NT2/D1 (cell line): ENCODE data around the gene PON1.

Experiments
- DNase-seq: peaks from one replicate; pipeline ENCODE4 v3.0.0-alpha.2; 2011; ENCODE audit warnings: low read depth, low spot score
- H3K27me3 ChIP-seq: 2 replicates; pipeline ENCODE4 v1.6.0; 2011; ENCODE audit warnings: mild to moderate bottlenecking; ENCODE audit not compliant: insufficient read length, insufficient read depth
- H3K36me3 ChIP-seq: 2 replicates; pipeline ENCODE4 v1.6.1; 2011; ENCODE audit warnings: mild to moderate bottlenecking, low read length, mixed read lengths; ENCODE audit not compliant: insufficient read depth, insufficient read length
- H3K4me1 ChIP-seq: 2 replicates; pipeline ENCODE4 v1.5.1; 2011; ENCODE audit not compliant: insufficient read depth, insufficient read length
- H3K4me3 ChIP-seq: 2 replicates; pipeline ENCODE4 v1.5.1; 2011; ENCODE audit warnings: low read depth; ENCODE audit not compliant: insufficient read length
- H3K9ac ChIP-seq: 2 replicates; pipeline ENCODE4 v1.6.0; 2011; ENCODE audit warnings: low read depth; ENCODE audit not compliant: insufficient read length
- H3K9me3 ChIP-seq: 2 replicates; pipeline ENCODE4 v1.5.1; 2011; ENCODE audit warnings: mild to moderate bottlenecking, low read length; ENCODE audit not compliant: insufficient read depth
- SUZ12 ChIP-seq: IDR thresholded peaks from 2 replicates; pipeline ENCODE4 v1.6.1; 2011; ENCODE audit not compliant: insufficient read length, insufficient read depth; ENCODE audit errors: extremely low read depth
- YY1 ChIP-seq: IDR thresholded peaks from 2 replicates; pipeline ENCODE4 v1.6.1; 2011; ENCODE audit not compliant: insufficient read length, insufficient read depth
- ZNF274 ChIP-seq: IDR thresholded peaks from 2 replicates; pipeline ENCODE4 v1.6.1; 2011; ENCODE audit warnings: mild to moderate bottlenecking, low read depth, low read length

The PON1 gene

GRCh38 chr7:95327356-95327755 lies 3.0 kb upstream of the PON1 start:
- H3K36me3 ChIP-seq = no peaks in the 10 kb centered on the region
- H3K4me3 ChIP-seq = no peak overlapping the region
- H3K27me3 ChIP-seq = no peaks in the 10 kb centered on the region
- no peaks in the 10 kb centered on the region for H3K4me1 ChIP-seq
- DNase-seq = no peak
- no peaks in the 10 kb centered on the region for H3K9me3 ChIP-seq
- no peak for TF ChIP-seq SUZ12
- TF ChIP-seq YY1 = no peak
- no peak for TF ChIP-seq ZNF274
- no peak overlapping the region for H3K9ac ChIP-seq

DNA sequence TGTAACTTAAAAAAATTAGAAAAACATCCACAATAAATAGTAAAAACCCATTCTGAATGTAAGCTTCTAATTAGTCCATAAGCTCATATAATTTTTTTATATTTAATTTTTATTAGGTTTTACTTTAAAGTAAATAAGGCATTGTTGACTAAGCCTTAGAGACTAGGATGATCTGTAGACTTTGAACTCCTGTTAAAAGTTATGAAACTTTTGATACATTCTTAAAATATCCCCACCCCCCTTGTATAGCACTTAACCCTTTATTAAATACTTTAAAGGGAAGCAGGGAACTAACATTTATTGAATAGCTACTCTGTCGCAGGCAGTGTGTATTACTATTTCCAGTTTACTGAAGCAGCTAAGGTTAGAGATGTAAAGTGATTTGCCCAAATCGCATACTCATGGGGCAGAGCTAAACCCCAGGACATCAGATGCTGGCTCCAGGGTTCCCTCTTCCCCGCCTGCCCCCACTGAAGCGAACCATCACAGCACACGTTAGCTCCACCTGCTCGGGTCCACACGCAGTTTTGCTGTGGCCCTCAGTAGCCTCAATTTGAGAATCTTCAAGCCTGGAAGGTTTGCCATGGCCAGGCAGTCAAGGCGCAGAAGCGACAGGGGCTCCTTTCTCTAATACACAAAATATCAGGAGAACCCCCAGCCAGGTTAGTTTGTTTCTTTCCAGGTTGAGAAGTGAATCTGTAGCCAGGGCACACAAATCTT lies 762 bp downstream of the PON1 start:
- no peak for DNase-seq
- Histone ChIP-seq H3K9me3 (no peaks in the 10 kb centered on the region), H3K36me3 (no peaks in the 10 kb centered on the region), H3K27me3 (no peaks in the 10 kb centered on the region), H3K4me3 (no peak overlapping the region), H3K4me1 (no peaks in the 10 kb centered on the region), H3K9ac (no peak overlapping the region)
- TF ChIP-seq ZNF274 = no peak
- TF ChIP-seq SUZ12 = no peak
- no peak for TF ChIP-seq YY1

GRCh38 chr7:95322854-95323253 lies 1.5 kb downstream of the PON1 start:
- Histone ChIP-seq H3K9ac (no peak overlapping the region), H3K4me1 (no peaks in the 10 kb centered on the region), H3K27me3 (no peaks in the 10 kb centered on the region), H3K4me3 (no peak overlapping the region), H3K36me3 (no peaks in the 10 kb centered on the region), H3K9me3 (no peaks in the 10 kb centered on the region)
- DNase-seq = no peak
- TF ChIP-seq ZNF274 = no peak
- no peak for TF ChIP-seq YY1
- no peak for TF ChIP-seq SUZ12

DNA sequence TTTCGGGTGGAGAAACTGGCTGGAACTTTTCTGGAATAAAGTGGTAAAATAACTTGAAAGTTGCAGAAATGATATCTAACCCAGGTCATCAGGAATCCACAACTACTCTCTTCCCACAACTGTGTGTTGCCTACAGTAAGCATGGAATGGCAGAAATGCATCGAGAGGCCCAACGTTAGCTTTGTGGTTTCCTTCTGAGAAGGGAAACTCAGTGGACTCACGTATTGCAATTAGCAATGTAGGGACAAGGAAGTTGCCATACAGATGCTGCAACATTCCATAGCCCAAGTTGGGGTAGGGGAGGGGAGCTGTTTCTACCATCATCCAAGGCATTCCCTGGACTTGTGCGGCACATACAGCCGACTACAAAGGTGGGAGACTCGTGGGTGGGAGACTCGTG lies 1.9 kb downstream of the PON1 start:
- DNase-seq = no peak
- Histone ChIP-seq H3K36me3 (no peaks in the 10 kb centered on the region), H3K27me3 (no peaks in the 10 kb centered on the region), H3K9ac (no peak overlapping the region), H3K4me1 (no peaks in the 10 kb centered on the region), H3K9me3 (no peaks in the 10 kb centered on the region), H3K4me3 (no peak overlapping the region)
- TF ChIP-seq YY1 = no peak
- no peak for TF ChIP-seq ZNF274

DNA sequence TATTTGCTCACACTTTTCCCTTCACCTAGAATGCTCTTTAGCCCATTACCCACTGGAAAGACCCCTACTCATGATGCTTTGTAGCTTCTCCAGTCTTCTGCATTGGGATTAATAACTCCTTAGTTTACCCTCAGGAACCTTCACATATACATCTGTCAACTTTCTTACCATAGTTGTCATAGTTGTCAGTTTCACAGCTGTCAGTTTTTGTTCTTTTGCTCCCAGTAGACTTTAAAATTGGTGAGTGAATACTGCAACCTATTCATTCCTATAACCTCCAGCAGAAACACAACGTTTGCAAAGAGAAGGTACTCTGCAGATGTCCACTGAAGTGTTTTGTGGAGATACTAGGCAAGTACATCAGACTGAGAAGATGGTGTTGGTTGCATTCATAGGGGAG lies 2.6 kb downstream of the PON1 start:
- no peaks in the 10 kb centered on the region for H3K4me1 ChIP-seq
- TF ChIP-seq SUZ12 (no peak), YY1 (no peak), ZNF274 (no peak)

GRCh38 chr7:95320651-95321050 lies 3.7 kb downstream of the PON1 start:
- no peaks in the 10 kb centered on the region for H3K9me3 ChIP-seq
- no peak for TF ChIP-seq SUZ12
- TF ChIP-seq ZNF274 = no peak
- no peak for TF ChIP-seq YY1
- no peak for DNase-seq
- H3K4me1 ChIP-seq = no peaks in the 10 kb centered on the region
- H3K27me3 ChIP-seq = no peaks in the 10 kb centered on the region
- H3K4me3 ChIP-seq = no peak overlapping the region
- H3K36me3 ChIP-seq = no peaks in the 10 kb centered on the region
- no peak overlapping the region for H3K9ac ChIP-seq

More for the DNA sequence above, 2.6 kb downstream of the PON1 start:
- Histone ChIP-seq H3K36me3 (no peaks in the 10 kb centered on the region), H3K4me3 (no peak overlapping the region), H3K9ac (no peak overlapping the region), H3K27me3 (no peaks in the 10 kb centered on the region), H3K9me3 (no peaks in the 10 kb centered on the region)
- no peak for DNase-seq

GRCh38 chr7:95319570-95319969 lies 4.8 kb downstream of the PON1 start:
- no peak for TF ChIP-seq SUZ12
- no peak for TF ChIP-seq ZNF274
- TF ChIP-seq YY1 = no peak
- Histone ChIP-seq H3K4me3 (no peak overlapping the region), H3K9me3 (no peaks in the 10 kb centered on the region), H3K4me1 (no peaks in the 10 kb centered on the region), H3K27me3 (no peaks in the 10 kb centered on the region), H3K36me3 (no peaks in the 10 kb centered on the region), H3K9ac (no peak overlapping the region)
- DNase-seq = no peak
